ENCODE measurements around the gene TRABD2B.

The TRABD2B gene

GRCh38 chr1:47722909-47723580 lies 274.1 kb downstream of the TRABD2B start:
- DNase-seq (ENCODE audit: low spot score), result no peak

GRCh38 chr1:47722101-47722500 lies 275.1 kb downstream of the TRABD2B start:
- no peak for DNase-seq (ENCODE audit: low spot score)

GRCh38 chr1:47720111-47720510 lies 277.1 kb downstream of the TRABD2B start:
- DNase-seq (ENCODE audit: low spot score), result no peak

- DNase-seq (ENCODE audit: low spot score), result no peak
These were observed 279.8 kb downstream of the TRABD2B start for GRCh38 chr1:47717341-47717740.

- DNase-seq (ENCODE audit: low spot score), result no peak
These were observed 283.0 kb downstream of the TRABD2B start for GRCh38 chr1:47713975-47714767.

GRCh38 chr1:47713333-47713953 lies 283.7 kb downstream of the TRABD2B start:
- DNase-seq (ENCODE audit: low spot score), result no peak

GRCh38 chr1:47712596-47713299 lies 284.4 kb downstream of the TRABD2B start:
- DNase-seq (ENCODE audit: low spot score), result no peak

GRCh38 chr1:47711848-47712492 lies 285.2 kb downstream of the TRABD2B start:
- no peak for DNase-seq (ENCODE audit: low spot score)

- DNase-seq (ENCODE audit: low spot score), result no peak
These were observed 285.9 kb downstream of the TRABD2B start for GRCh38 chr1:47711184-47711847.

All from GM03348 (cell line).